ENCODE results near the gene B3GALT5.

Gene B3GALT5

DNA sequence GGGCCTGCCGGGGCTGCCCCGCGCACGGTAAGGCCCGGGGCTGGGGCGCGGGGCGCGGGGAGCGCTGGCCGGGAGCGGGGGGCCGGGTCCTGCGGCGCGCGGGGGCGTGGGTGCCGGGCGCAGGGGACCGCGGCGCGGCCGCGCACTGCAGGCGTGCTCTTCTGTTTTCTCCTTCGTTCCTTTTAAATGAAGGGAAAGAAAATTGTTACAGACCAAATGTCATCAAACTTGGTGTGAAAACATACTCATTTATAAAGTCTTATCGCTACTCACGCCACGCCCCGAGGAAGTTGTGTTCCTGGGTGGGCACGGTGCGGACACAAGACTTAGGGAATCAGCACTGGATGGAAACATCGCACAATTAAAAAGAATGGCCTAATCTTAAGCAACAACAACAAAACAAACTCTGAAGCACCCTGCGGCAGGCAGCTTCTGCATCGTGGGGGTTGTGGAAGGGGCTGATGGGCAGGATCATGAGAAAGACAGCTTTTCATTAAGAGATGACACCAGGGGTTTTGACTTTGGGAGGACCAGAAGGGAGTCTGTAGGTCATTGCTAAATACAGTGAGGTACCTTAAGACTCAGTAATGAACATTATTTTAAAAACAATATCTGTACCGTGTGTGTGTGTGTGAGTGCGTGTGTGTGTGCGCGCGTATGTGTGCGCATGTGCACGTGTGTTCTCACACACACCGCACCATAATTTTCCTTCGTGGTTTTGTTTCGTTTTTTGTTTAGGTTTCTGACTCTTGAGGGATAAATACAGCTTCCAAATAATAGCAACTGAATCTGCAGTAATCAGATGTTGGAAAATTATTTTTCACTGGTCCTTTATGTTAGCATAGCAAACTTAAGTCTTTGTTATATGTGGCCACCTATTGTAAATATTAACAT, 548 bp downstream of the B3GALT5 start:
- no peaks in the 10 kb centered on the region for H4K20me1 ChIP-seq (ENCODE audit: insufficient read depth, low read length)
- H3K4me1 ChIP-seq (ENCODE audit: low read length), result no peaks in the 10 kb centered on the region
- H3K36me3 ChIP-seq (replicated peaks; ENCODE audit: insufficient read depth, low read length), result no peaks in the 10 kb centered on the region
- H3K27me3 ChIP-seq (replicated peaks; ENCODE audit: insufficient read depth, low read length), result no peaks in the 10 kb centered on the region
- H3K4me3 ChIP-seq (ENCODE audit: low read length), result no peak overlapping the region
- no peaks in the 10 kb centered on the region for H3K9me3 ChIP-seq (replicated peaks; ENCODE audit: insufficient read depth, low read length)
- H2AFZ ChIP-seq (ENCODE audit: low read length), result no peak overlapping the region
- no peak overlapping the region for H3K9ac ChIP-seq (ENCODE audit: low read length)
- H3F3A ChIP-seq (ENCODE audit: insufficient read depth, low read length), result no peaks in the 10 kb centered on the region
- H3K4me2 ChIP-seq (ENCODE audit: low read depth, low read length), result no peak overlapping the region
- H3K9me2 ChIP-seq (replicated peaks; ENCODE audit: insufficient read depth, low read length), result no peaks in the 10 kb centered on the region
- no peak overlapping the region for H3K27ac ChIP-seq (ENCODE audit: low read length)
- TF ChIP-seq EZH2phosphoT487 (IDR thresholded peaks at IDR 0.05; ENCODE audit: low read length) (no peak), EZH2 (optimal IDR thresholded peaks at IDR 0.05; ENCODE audit: low read depth, low read length) (no peak)
- TF ChIP-seq, protein P1, sequence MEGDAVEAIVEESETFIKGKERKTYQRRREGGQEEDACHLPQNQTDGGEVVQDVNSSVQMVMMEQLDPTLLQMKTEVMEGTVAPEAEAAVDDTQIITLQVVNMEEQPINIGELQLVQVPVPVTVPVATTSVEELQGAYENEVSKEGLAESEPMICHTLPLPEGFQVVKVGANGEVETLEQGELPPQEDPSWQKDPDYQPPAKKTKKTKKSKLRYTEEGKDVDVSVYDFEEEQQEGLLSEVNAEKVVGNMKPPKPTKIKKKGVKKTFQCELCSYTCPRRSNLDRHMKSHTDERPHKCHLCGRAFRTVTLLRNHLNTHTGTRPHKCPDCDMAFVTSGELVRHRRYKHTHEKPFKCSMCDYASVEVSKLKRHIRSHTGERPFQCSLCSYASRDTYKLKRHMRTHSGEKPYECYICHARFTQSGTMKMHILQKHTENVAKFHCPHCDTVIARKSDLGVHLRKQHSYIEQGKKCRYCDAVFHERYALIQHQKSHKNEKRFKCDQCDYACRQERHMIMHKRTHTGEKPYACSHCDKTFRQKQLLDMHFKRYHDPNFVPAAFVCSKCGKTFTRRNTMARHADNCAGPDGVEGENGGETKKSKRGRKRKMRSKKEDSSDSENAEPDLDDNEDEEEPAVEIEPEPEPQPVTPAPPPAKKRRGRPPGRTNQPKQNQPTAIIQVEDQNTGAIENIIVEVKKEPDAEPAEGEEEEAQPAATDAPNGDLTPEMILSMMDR (IDR thresholded peaks at IDR 0.05; ENCODE audit: low read length), result no peak
- no peaks in the 10 kb centered on the region for H3K79me2 ChIP-seq (ENCODE audit: low read length)
- no peak for DNase-seq

- Histone ChIP-seq H3K79me2 (ENCODE audit: low read length) (no peaks in the 10 kb centered on the region), H4K20me1 (ENCODE audit: insufficient read depth, low read length) (no peaks in the 10 kb centered on the region), H3K27me3 (replicated peaks; ENCODE audit: insufficient read depth, low read length) (no peaks in the 10 kb centered on the region), H3K9ac (ENCODE audit: low read length) (no peak overlapping the region), H3K4me1 (ENCODE audit: low read length) (no peaks in the 10 kb centered on the region), H3K4me3 (ENCODE audit: low read length) (no peak overlapping the region), H3K36me3 (replicated peaks; ENCODE audit: insufficient read depth, low read length) (no peaks in the 10 kb centered on the region), H3K9me2 (replicated peaks; ENCODE audit: insufficient read depth, low read length) (no peaks in the 10 kb centered on the region), H3K27ac (ENCODE audit: low read length) (no peak overlapping the region), H3F3A (ENCODE audit: insufficient read depth, low read length) (no peaks in the 10 kb centered on the region), H3K9me3 (replicated peaks; ENCODE audit: insufficient read depth, low read length) (no peaks in the 10 kb centered on the region), H3K4me2 (ENCODE audit: low read depth, low read length) (no peak overlapping the region), H2AFZ (ENCODE audit: low read length) (no peak overlapping the region)
- TF ChIP-seq EZH2phosphoT487 (IDR thresholded peaks at IDR 0.05; ENCODE audit: low read length), result no peak
- TF ChIP-seq EZH2 (optimal IDR thresholded peaks at IDR 0.05; ENCODE audit: low read depth, low read length), result no peak
- TF ChIP-seq, protein P1 (IDR thresholded peaks at IDR 0.05; ENCODE audit: low read length), result no peak
- DNase-seq, result no peak
These were observed 3.6 kb downstream of the B3GALT5 start for GRCh38 chr21:39616211-39616772.

DNA sequence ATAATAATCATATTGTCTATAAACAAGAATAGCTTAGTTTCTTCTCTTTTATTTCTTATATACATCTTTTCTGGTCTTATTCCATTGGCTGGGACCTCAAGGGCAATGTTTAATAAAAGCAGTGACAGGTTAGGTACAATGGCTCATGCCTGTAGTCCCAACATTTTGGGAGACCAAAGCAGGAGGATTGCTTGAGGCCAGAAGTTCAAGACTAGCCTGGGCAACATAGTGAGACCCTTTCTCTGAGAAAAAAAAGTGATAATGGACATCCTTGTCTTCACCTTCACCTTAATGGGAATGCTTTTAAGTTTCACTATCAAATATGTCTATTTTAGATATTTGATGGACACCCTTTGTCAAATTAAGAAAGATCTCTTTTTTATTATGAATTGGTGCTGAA, 8.1 kb downstream of the B3GALT5 start:
- H3K79me2 ChIP-seq (ENCODE audit: low read length), result no peaks in the 10 kb centered on the region
- H3K36me3 ChIP-seq (replicated peaks; ENCODE audit: insufficient read depth, low read length), result no peaks in the 10 kb centered on the region
- no peak for TF ChIP-seq EZH2phosphoT487 (IDR thresholded peaks at IDR 0.05; ENCODE audit: low read length)
- TF ChIP-seq EZH2 (optimal IDR thresholded peaks at IDR 0.05; ENCODE audit: low read depth, low read length), result no peak
- TF ChIP-seq, protein P1 (IDR thresholded peaks at IDR 0.05; ENCODE audit: low read length), result no peak
- H3F3A ChIP-seq (ENCODE audit: insufficient read depth, low read length), result no peaks in the 10 kb centered on the region
- H2AFZ ChIP-seq (ENCODE audit: low read length), result no peak overlapping the region
- no peak for DNase-seq
- no peaks in the 10 kb centered on the region for H3K4me1 ChIP-seq (ENCODE audit: low read length)
- no peak overlapping the region for H3K4me3 ChIP-seq (ENCODE audit: low read length)
- no peak overlapping the region for H3K27ac ChIP-seq (ENCODE audit: low read length)
- H4K20me1 ChIP-seq (ENCODE audit: insufficient read depth, low read length), result no peaks in the 10 kb centered on the region
- H3K9me2 ChIP-seq (replicated peaks; ENCODE audit: insufficient read depth, low read length), result no peaks in the 10 kb centered on the region
- H3K9me3 ChIP-seq (replicated peaks; ENCODE audit: insufficient read depth, low read length), result no peaks in the 10 kb centered on the region
- H3K9ac ChIP-seq (ENCODE audit: low read length), result no peak overlapping the region
- H3K27me3 ChIP-seq (replicated peaks; ENCODE audit: insufficient read depth, low read length), result no peaks in the 10 kb centered on the region
- H3K4me2 ChIP-seq (ENCODE audit: low read depth, low read length), result no peak overlapping the region

Data from MM.1S (cell line).